HG03442 (cell line): ENCODE measurements around the gene TMEM40.
"Not testable (repeated sequence)": the region's sequence is repeated elsewhere in the genome, so short reads cannot be mapped to it uniquely, and the experiment has no call there.

Experiments used
- ATAC-seq: cut with Tn5 transposase; IDR thresholded peaks from one replicate; pipeline ENCODE4 v1.9.1; 2021; ENCODE audit warnings: mild to moderate bottlenecking, moderate library complexity; ENCODE audit not compliant: unreplicated experiment

TMEM40 gene, protein sequence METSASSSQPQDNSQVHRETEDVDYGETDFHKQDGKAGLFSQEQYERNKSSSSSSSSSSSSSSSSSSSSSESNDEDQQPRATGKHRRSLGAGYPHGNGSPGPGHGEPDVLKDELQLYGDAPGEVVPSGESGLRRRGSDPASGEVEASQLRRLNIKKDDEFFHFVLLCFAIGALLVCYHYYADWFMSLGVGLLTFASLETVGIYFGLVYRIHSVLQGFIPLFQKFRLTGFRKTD

GRCh38 chr3:12759097-12759679 lies at the start of gene TMEM40:
Gene TMEM40, minus strand, starts transcription at chr3:12759259. Its CDS starts 9,427 bp downstream, at chr3:12749832.
- ATAC-seq, result peak; percentile 12

GRCh38 chr3:12808587-12808986 lies 49.5 kb upstream of the TMEM40 start:
- ATAC-seq, result no peak

GRCh38 chr3:12807601-12808359 lies 48.7 kb upstream of the TMEM40 start:
- ATAC-seq, result no peak

GRCh38 chr3:12807066-12807465 lies 48.0 kb upstream of the TMEM40 start:
- ATAC-seq, result no peak

GRCh38 chr3:12803371-12803770 lies 44.3 kb upstream of the TMEM40 start:
- ATAC-seq, result no peak

DNA sequence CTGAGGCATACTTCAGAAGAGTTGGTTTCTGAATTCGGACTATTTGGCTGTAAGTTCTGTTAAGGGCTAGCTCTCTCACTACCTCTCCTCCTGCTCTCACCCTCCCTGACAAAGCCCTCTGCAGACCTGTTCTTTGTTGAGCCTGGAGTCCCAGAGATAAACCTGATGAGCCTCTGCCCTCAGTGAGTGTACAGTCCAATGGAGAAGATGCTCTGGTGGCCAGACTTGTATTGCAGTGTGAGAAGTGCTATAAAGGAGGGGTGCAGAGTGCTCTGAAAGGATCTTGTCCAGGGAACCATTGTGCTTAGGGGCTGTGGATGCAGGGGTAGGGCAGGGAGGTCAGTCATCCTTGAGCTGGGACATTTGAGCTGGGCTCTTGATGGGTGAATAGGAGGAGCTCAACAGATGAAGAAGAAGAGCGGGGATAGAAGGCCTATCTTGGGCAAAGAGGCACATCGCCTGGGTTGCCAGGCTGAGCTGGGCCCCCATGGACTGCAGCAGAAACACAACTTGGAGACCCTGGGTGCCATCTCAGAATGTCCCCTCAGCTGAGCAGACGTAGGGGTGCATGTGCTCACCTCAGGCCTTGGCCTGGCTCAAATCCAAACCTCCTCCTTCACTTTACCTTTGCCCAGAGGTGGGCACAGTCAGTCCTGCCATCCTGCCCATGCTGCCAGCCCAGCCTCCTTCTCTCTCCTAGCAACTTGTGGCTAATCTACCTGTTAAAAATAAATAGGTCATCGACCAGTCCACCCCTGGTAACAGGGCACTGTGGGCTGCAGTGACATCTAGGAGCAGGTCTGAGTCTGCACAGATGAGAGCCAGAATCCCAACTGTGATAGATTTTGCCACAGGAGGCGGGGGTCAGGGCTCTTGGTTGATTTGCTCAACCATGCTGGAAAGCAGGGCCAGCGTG lies 40.7 kb upstream of the TMEM40 start:
- ATAC-seq, result no peak

DNA sequence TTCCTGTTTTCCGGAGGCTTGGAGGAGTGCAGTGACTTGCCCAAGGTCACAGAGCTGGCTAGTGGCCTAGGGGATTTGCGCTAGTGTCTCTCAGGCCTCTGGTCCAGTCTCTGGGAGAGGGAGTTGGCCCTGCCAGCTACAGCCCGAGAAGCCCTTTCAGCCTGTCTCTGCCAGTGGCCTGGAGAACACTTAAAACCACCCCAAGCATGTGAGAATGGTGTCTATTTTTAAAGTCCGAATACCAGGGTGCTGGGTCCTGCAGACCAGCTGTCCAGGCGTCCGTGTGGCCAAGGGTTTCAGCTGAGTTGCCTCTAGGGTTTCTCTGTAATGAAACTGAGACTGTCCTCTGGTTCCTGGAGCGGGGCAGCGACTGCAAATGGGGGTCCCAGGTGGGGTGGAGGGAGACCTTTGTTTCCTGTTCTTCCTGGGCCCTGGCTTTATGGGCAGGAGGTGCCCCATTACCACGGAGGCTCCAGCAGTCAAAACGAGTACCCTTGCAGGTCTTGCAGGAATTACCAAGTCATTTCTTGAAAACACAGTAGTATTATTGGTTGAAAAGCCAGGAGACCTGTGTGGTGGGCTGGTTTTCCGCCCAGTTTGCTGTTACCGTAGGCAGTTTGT lies 39.6 kb upstream of the TMEM40 start:
- no peak for ATAC-seq

DNA sequence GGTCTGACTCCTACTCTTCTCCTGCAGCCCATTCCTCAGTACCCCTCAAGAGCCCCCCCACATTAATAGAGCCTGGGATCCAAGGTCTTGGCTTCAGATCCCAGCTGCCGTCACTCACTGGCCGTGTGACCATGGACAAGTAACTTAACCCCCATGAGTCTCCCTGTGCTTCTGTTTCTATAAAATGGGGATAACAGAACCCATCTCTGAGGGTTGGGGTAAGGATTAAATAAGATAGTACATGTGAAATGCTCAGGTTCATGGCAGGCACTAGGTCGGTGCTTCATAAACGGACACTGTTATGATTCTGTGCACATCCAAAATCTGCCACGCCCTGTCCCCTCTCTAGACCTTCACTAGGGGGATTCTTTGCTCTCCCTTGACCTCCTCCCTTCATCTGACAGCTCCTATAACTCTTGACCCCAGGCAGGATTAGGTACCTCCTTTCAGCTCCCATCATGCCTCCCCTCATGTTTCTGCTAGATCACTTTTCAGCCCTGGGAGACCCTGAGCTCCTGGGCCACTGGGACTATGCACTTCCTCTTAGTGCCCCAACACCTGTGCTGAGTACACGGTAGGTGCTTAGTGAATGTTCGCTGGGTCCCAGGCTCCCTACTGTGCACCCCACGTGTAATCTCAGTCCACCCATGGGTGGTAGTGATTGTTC lies 39.0 kb upstream of the TMEM40 start:
- ATAC-seq, result no peak

GRCh38 chr3:12797124-12797891 lies 38.2 kb upstream of the TMEM40 start:
- no peak for ATAC-seq

DNA sequence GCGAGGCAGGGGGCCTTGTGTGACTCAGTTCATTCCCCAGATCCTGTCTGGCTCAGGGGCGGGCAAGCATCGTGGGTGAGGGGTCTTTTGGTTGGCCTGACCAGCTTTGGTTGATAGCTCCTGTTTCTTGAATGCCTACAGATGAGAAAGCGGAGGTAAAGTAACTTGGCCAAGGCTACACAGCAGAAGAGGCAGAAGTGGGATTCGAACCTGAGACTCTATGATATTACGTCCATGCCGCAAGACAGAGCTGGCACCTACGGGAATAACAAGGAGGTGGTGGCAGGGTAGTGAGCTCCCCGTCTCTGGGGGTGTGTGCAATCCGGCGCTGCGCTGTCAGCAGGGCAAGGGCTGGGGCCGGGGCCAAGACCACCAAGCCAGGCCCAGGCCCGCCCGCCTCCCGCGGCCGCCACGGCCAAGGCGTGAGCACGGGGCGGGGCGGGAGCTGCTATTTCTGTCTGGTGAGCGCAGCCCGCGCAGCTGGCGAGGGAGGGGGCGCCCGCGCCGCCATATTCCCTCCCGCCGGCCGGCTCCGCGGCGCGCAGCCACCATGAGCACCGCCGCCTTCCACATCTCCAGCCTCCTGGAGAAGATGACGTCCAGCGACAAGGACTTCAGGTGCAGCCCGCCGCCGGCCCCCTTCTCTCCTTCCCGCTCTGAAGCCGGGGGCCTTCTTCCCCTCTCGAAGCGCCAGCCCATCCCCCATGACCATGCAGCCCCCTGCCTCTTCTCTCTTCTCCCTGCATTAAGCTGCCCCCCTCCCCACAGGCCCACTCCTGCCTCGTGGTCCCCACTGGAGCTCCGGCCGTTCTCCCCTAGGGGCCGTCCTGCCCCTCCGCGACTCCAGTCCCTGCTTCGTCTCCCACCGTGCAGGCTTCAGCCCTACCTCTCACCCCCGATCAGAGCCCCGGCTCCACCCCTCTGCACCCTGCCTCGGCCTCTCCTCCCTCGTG lies 37.4 kb upstream of the TMEM40 start, which contains the start of gene CAND2:
Gene CAND2 (plus strand): TSS at position 510 of the 953 bp plus-strand sequence. CDS start 41 bp downstream, at position 551.
- ATAC-seq, result no peak

GRCh38 chr3:12793701-12794100 lies 34.6 kb upstream of the TMEM40 start:
- no peak for ATAC-seq

GRCh38 chr3:12791430-12791829 lies 32.4 kb upstream of the TMEM40 start:
- ATAC-seq, result no peak

- not testable (repeated sequence) for ATAC-seq
Measured at GRCh38 chr3:12787967-12788690, 29.1 kb upstream of the TMEM40 start.

DNA sequence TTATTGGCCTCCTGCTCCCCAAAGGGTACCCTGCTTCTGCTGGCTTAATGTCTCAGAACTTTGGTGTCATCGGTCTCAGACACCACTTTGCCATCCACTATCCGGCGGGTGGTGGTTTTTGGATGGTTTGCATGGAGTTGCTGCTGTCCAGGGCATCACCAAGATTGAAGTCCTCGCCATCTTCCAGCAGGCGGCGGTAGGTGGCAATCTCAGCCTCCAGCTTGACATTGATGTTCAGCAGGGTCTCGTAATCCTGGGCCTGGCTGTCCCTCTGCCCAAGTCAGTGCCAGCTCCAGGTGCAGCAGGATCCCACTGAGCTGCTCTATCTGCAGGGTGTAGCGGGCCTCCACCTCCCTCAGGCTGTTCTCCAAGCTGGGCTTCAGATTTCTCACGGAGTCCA lies 28.3 kb upstream of the TMEM40 start:
- not testable (repeated sequence) for ATAC-seq

GRCh38 chr3:12785096-12785495 lies 26.0 kb upstream of the TMEM40 start:
- no peak for ATAC-seq

GRCh38 chr3:12782172-12782815 lies 23.2 kb upstream of the TMEM40 start:
- ATAC-seq, result no peak

GRCh38 chr3:12780751-12781150 lies 21.7 kb upstream of the TMEM40 start:
- no peak for ATAC-seq
